ENCODE results near the gene VCAN. TPM values are rescaled to one million over a fixed set of nuclear protein-coding genes. Genes with fewer than 3 reads are reported as not detected.

Gene VCAN
- polyA plus RNA-seq, 2 of the 4 experiments (the other 2 are of a cell fraction), result 26.0 to 42.0 TPM

- CTCF ChIA-PET, result interaction anchor here (2.1 kb wide), 1 partner anchor 17 kb away, joined by 6 read pairs; no protein-coding TSS in a partner anchor
- no peak overlapping the region for H3K4me2 ChIP-seq
These were observed 25.1 kb upstream of the VCAN start for GRCh38 chr5:83446253-83446947.

GRCh38 chr5:83447533-83447932 is 24.0 kb upstream of the VCAN start:
- ChIA-PET CTCF (no interaction called here), POLR2A (no interaction called here)
- Histone ChIP-seq H3K4me1 (peaks cover 12% of the 10 kb centered on the region; the same call in 2 of the 3 replicates), H3K4me2 (no peak overlapping the region), H3K27ac (no peak overlapping the region), H3K9me3 (peaks cover 2% of the 10 kb centered on the region; the same call in 2 of the 3 replicates), H3K4me3 (no peak overlapping the region)
- 25% methylated on average over 1 of the region's 1 CpG for WGBS (ENCODE audit: missing lambda C conversion rate)
- TF ChIP-seq TP53 (CRISPR knock-in tag; IDR thresholded peaks at IDR 0.05), result no peak
- no peak for TF ChIP-seq JUNB (IDR thresholded peaks at IDR 0.05)
- TF ChIP-seq HMGXB4 (CRISPR knock-in tag; IDR thresholded peaks at IDR 0.05; ENCODE audit: borderline replicate concordance), result no peak
- TF ChIP-seq MAX (IDR thresholded peaks at IDR 0.05), result no peak
- ATAC-seq (no peak), FAIRE-seq (no peak), DNase-seq (ENCODE audit: low read depth in 1 of 2, low spot score in 1 of 2) (no peak)

More at GRCh38 chr5:83446253-83446947, 25.1 kb upstream of the VCAN start:
- FAIRE-seq, result no peak
- H3K27ac ChIP-seq, result no peak overlapping the region
- no peak for ATAC-seq
- 63% methylated on average over 4 of the region's 4 CpGs for WGBS (ENCODE audit: missing lambda C conversion rate)
- no peaks in the 10 kb centered on the region for H3K9me3 ChIP-seq
- POLR2A ChIA-PET, result no interaction called here
- H3K4me3 ChIP-seq, result no peak overlapping the region
- DNase-seq (ENCODE audit: low read depth in 1 of 2, low spot score in 1 of 2), result no peak
- TF ChIP-seq ZFP36 (IDR thresholded peaks at IDR 0.05; ENCODE audit: borderline replicate concordance, partially characterized antibody) (no peak), USF2 (IDR thresholded peaks at IDR 0.05) (no peak), RNF2 (IDR thresholded peaks at IDR 0.05; ENCODE audit: borderline replicate concordance, low read depth) (no peak), HDAC2 (IDR thresholded peaks at IDR 0.05) (no peak), CEBPB (IDR thresholded peaks at IDR 0.05) (no peak), BHLHE40 (IDR thresholded peaks at IDR 0.05; ENCODE audit: low read depth, low read length) (no peak), HEYL (CRISPR knock-in tag; IDR thresholded peaks at IDR 0.05) (no peak), ESRRA (IDR thresholded peaks at IDR 0.05; ENCODE audit: borderline replicate concordance, low read length) (no peak), HOXA7 (CRISPR knock-in tag; IDR thresholded peaks at IDR 0.05) (no peak), HMGXB4 (CRISPR knock-in tag; IDR thresholded peaks at IDR 0.05; ENCODE audit: borderline replicate concordance) (no peak), POLR2AphosphoS2 (conservative IDR thresholded peaks at IDR 0.05; ENCODE audit: low read length) (no peak), EHF (CRISPR knock-in tag; IDR thresholded peaks at IDR 0.05) (no peak), GATA3 (IDR thresholded peaks at IDR 0.05; ENCODE audit: borderline replicate concordance) (no peak), SREBF2 (IDR thresholded peaks at IDR 0.05) (no peak), RFX5 (IDR thresholded peaks at IDR 0.05) (no peak), TFCP2L1 (CRISPR knock-in tag; IDR thresholded peaks at IDR 0.05) (no peak), ZC3H11A (IDR thresholded peaks at IDR 0.05) (no peak), MYC (IDR thresholded peaks at IDR 0.05; ENCODE audit: borderline replicate concordance, low read length) (no peak)
- H3K4me1 ChIP-seq, result peaks cover 11% of the 10 kb centered on the region; the same call in 2 of the 3 replicates
